Measurements from ENCODE around the gene CDC42EP1.

The CDC42EP1 gene

DNA sequence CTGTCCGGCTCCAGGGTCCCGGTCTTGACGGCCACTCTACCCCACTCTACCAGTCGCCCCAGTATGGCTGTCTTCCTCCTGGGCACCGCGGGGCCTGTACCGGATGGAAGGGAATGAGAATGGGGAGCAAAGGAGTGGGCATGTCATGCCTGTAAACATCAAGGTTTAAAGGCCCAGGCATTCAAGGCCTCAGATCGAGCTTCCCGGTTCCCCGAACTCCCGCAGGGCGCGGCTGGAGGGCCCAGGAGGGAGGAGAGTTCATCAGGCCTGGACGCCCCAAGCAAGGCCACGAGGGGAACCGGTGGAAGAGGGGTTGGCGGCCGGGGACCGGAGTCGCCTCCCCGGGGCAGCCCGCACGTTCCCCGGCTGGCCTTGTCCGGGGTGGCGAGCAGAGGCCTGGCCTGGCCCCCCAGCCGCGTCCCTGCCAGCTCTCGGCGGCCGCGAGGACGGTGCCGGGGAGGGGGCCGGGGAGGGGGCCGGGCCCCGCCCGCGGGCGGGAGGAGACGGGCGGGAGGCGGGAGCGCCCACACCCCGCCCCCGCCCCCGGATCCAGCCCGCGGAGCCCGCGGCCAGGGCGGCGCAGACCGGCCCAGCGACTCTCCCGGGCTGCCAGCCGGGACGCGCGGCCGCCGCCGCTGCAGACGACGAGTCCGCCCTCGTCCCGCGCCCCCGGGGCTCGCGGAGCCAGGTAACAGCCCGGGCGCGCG is at the start of gene CDC42EP1:
Gene CDC42EP1, plus strand, starts transcription at position 580 of the 707 bp plus-strand sequence. CDS start 5,870 bp downstream, outside the sequence.
- Histone ChIP-seq H3K9me3 (ENCODE audit: low read length) (no peaks in the 10 kb centered on the region), H3K27ac (ENCODE audit: low read depth, low read length) (peak within 1 kb of the TSS; percentile 90), H3K27me3 (ENCODE audit: control insufficient read depth in 1 of 2, insufficient read depth in 2 of 2, low read length in 2 of 2) (peaks cover 0 to 3% of the 10 kb centered on the region in 2 donors), H3K4me3 (ENCODE audit: low read depth in 1 of 2, low read length in 2 of 2) (peak within 1 kb of the TSS; percentile 44 to 78), H3K9ac (ENCODE audit: low read length) (peak within 1 kb of the TSS; percentile 82), H3K36me3 (ENCODE audit: insufficient read depth, low read length) (no peaks in the 10 kb centered on the region), H3K4me1 (ENCODE audit: insufficient read depth, low read length) (peaks cover 32% of the 10 kb centered on the region)

GRCh38 chr22:37511395-37512104 is 48.7 kb upstream of the CDC42EP1 start:
- H3K27ac ChIP-seq (ENCODE audit: low read depth, low read length) = no peak overlapping the region
- no peak overlapping the region for H3K9ac ChIP-seq (ENCODE audit: low read length)
- H3K36me3 ChIP-seq (ENCODE audit: insufficient read depth, low read length) = no peaks in the 10 kb centered on the region
- no peaks in the 10 kb centered on the region for H3K9me3 ChIP-seq (ENCODE audit: low read length)
- H3K4me1 ChIP-seq (ENCODE audit: insufficient read depth, low read length) = peaks cover 8% of the 10 kb centered on the region
- no peak overlapping the region for H3K4me3 ChIP-seq (ENCODE audit: low read depth in 1 of 2, low read length in 2 of 2)
- no peaks in the 10 kb centered on the region for H3K27me3 ChIP-seq (ENCODE audit: control insufficient read depth in 1 of 2, insufficient read depth in 2 of 2, low read length in 2 of 2)

- Histone ChIP-seq H3K27me3 (ENCODE audit: control insufficient read depth in 1 of 2, insufficient read depth in 2 of 2, low read length in 2 of 2) (peaks cover 0 to 17% of the 10 kb centered on the region in 2 donors), H3K36me3 (ENCODE audit: insufficient read depth, low read length) (no peaks in the 10 kb centered on the region), H3K4me1 (ENCODE audit: insufficient read depth, low read length) (peaks cover 8% of the 10 kb centered on the region), H3K27ac (ENCODE audit: low read depth, low read length) (no peak overlapping the region), H3K9ac (ENCODE audit: low read length) (no peak overlapping the region), H3K9me3 (ENCODE audit: low read length) (no peaks in the 10 kb centered on the region), H3K4me3 (ENCODE audit: low read depth in 1 of 2, low read length in 2 of 2) (no peak overlapping the region)
Observed at GRCh38 chr22:37514526-37515051, 45.7 kb upstream of the CDC42EP1 start.

- no peaks in the 10 kb centered on the region for H3K36me3 ChIP-seq (ENCODE audit: insufficient read depth, low read length)
- no peak overlapping the region for H3K4me3 ChIP-seq (ENCODE audit: low read depth in 1 of 2, low read length in 2 of 2)
- no peak overlapping the region for H3K9ac ChIP-seq (ENCODE audit: low read length)
- H3K27me3 ChIP-seq (ENCODE audit: control insufficient read depth in 1 of 2, insufficient read depth in 2 of 2, low read length in 2 of 2) = peaks cover 0 to 30% of the 10 kb centered on the region in 2 donors
- H3K4me1 ChIP-seq (ENCODE audit: insufficient read depth, low read length) = peaks cover 8% of the 10 kb centered on the region
- H3K9me3 ChIP-seq (ENCODE audit: low read length) = no peaks in the 10 kb centered on the region
- H3K27ac ChIP-seq (ENCODE audit: low read depth, low read length) = no peak overlapping the region
Observed at GRCh38 chr22:37515901-37516300, 44.4 kb upstream of the CDC42EP1 start.

DNA sequence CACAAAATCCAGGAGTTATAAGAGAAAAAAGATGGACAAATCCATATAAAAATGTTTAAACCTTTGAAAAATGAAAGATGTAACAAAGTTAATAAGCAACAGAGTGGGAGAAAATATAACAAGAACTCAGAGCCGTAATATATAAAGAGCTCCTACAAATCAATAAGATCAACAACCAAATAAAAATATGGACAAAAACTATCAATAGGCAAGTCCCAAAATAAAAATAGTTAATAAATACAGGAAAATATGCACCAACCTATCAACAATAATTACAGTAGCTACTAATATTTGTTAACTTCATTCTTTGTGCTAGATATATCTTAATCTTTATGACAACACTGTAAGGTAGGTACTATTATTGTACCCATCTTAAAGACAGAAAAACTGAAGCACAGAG is 43.8 kb upstream of the CDC42EP1 start:
- no peak overlapping the region for H3K4me3 ChIP-seq (ENCODE audit: low read depth in 1 of 2, low read length in 2 of 2)
- H3K27ac ChIP-seq (ENCODE audit: low read depth, low read length) = no peak overlapping the region
- H3K4me1 ChIP-seq (ENCODE audit: insufficient read depth, low read length) = peaks cover 8% of the 10 kb centered on the region
- no peaks in the 10 kb centered on the region for H3K9me3 ChIP-seq (ENCODE audit: low read length)
- peaks cover 0 to 35% of the 10 kb centered on the region in 2 donors for H3K27me3 ChIP-seq (ENCODE audit: control insufficient read depth in 1 of 2, insufficient read depth in 2 of 2, low read length in 2 of 2)
- no peak overlapping the region for H3K9ac ChIP-seq (ENCODE audit: low read length)
- no peaks in the 10 kb centered on the region for H3K36me3 ChIP-seq (ENCODE audit: insufficient read depth, low read length)

DNA sequence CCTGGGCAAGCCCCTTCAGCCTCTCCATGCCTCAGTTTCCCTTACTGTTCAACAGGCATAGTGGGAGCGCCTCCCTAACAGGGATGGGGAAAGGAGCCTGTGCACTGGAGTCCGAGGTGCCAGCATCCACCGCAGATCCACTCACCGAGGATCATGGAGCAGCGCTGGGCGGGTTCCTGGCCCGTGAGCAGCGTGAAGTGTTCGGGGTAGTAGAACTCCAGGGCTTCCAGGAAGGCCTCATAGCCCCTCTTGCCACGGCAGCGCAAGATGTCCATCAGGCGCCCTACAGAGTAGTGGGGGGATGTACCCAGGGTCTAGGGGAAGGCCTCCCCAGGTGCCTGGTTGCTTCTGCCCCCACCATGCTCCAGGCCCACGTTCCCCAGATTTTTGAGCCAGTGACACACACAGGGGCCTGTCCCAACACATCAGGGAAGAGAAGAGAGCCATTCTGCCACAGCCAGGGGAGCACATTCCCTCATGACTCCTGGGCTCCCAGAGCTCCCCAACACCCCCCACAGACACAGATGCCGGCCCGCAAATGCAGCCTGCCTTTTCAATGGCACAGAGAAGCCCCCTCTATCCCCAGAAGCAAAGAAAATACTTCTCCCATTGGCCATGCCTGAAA is 42.3 kb upstream of the CDC42EP1 start:
- H3K27me3 ChIP-seq (ENCODE audit: control insufficient read depth in 1 of 2, insufficient read depth in 2 of 2, low read length in 2 of 2) = peaks cover 0 to 35% of the 10 kb centered on the region in 2 donors
- H3K9ac ChIP-seq (ENCODE audit: low read length) = no peak overlapping the region
- no peaks in the 10 kb centered on the region for H3K9me3 ChIP-seq (ENCODE audit: low read length)
- H3K27ac ChIP-seq (ENCODE audit: low read depth, low read length) = no peak overlapping the region
- H3K4me1 ChIP-seq (ENCODE audit: insufficient read depth, low read length) = no peaks in the 10 kb centered on the region
- no peak overlapping the region for H3K4me3 ChIP-seq (ENCODE audit: low read depth in 1 of 2, low read length in 2 of 2)
- H3K36me3 ChIP-seq (ENCODE audit: insufficient read depth, low read length) = no peaks in the 10 kb centered on the region

DNA sequence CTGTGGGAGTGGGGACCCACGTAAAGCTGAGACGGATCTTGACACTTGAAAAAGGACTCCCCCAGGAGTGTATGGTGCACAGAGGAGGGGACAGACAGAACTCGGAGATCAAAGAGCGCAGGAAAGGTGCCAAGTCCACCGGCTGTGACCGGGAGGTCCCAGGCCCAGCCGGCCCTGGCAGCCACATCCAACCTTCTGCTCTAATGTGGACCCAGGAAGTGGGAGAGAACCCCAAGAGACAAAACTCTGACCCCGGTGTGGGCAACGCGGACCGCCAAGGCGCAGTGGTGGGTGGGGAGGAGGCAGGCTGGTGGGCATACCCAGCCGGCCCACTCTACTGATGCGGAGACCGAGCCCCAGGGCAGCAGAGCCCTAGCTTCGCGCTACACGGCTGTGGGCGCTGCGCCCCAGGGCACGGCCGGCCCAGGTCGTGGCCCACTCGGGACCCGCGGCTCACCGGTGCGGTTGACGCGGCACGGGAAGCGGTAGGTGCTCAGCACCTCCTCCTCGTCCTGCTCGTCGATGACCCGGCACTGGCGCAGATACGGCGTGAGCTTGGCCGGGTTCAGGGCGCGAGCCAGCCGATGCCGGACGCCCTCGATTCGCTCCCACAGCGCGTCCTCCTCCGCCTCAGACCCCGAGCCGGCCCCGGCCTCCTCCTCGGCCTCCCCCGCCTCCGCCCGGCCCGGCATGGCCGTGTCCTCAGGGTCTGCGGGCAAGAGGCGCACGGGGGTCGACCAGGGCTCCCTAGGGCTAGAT is 41.6 kb upstream of the CDC42EP1 start:
- H3K4me1 ChIP-seq (ENCODE audit: insufficient read depth, low read length) = no peaks in the 10 kb centered on the region
- H3K36me3 ChIP-seq (ENCODE audit: insufficient read depth, low read length) = no peaks in the 10 kb centered on the region
- H3K9ac ChIP-seq (ENCODE audit: low read length) = no peak overlapping the region
- H3K27me3 ChIP-seq (ENCODE audit: control insufficient read depth in 1 of 2, insufficient read depth in 2 of 2, low read length in 2 of 2) = peaks cover 0 to 35% of the 10 kb centered on the region in 2 donors
- no peak overlapping the region for H3K27ac ChIP-seq (ENCODE audit: low read depth, low read length)
- H3K9me3 ChIP-seq (ENCODE audit: low read length) = no peaks in the 10 kb centered on the region
- H3K4me3 ChIP-seq (ENCODE audit: low read depth in 1 of 2, low read length in 2 of 2) = peak overlapping the region in 1 of 2 donors; percentile 32

DNA sequence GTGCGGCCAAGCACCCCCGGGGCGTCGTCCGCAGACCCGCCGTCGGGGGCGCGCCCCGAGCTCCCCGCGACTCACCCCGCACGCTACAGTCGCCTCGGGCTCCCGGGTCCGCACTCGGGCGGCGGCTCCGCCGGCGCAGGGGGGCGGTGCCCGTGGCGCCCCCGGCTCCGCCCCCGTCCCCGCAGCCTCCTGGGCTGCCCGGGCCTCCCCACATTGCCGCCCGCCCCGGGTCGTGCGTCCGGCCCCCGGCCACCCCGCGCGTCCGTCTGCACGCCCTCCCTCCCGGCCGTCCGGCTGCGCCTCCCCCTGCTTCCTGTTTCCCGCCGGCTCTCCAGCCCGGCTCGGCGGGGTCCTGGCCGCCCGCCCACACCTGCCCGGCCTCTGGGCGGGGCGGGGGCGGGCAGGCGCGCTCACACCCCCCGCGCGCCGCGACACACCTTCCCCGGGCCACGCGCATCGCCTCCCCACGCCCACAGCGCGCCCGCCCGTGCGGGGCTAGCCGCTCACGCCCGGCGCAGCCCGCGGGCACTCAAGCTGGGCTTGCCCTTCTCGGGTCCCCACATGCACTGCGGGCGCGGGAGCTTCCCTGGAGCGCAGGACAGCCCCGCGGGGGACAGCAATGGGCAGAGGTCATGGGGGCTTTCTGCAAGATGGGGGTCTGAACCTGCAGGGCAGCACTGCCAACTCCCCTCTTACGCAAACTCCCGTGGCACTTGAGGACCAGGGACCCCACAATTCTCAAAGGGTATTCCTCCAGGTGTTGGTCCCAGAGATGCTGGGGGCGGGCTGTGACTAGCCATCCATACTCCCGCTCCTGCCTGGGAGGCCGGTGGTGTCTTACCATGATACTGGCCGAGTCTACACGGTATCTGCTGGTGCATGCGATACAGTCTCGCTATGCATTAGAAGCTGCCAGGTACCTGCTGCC is 40.7 kb upstream of the CDC42EP1 start, which contains the start of gene CARD10:
Gene CARD10, minus strand, starts transcription at position 148 of the 928 bp plus-strand sequence. CDS start 215 bp downstream, outside the sequence.
- no peak within 1 kb of the TSS for H3K27ac ChIP-seq (ENCODE audit: low read depth, low read length)
- no peak within 1 kb of the TSS for H3K9ac ChIP-seq (ENCODE audit: low read length)
- no peaks in the 10 kb centered on the region for H3K9me3 ChIP-seq (ENCODE audit: low read length)
- H3K4me1 ChIP-seq (ENCODE audit: insufficient read depth, low read length) = no peaks in the 10 kb centered on the region
- peaks cover 0 to 35% of the 10 kb centered on the region in 2 donors for H3K27me3 ChIP-seq (ENCODE audit: control insufficient read depth in 1 of 2, insufficient read depth in 2 of 2, low read length in 2 of 2)
- H3K4me3 ChIP-seq (ENCODE audit: low read depth in 1 of 2, low read length in 2 of 2) = peak within 1 kb of the TSS in 1 of 2 donors; percentile 32
- no peaks in the 10 kb centered on the region for H3K36me3 ChIP-seq (ENCODE audit: insufficient read depth, low read length)

DNA sequence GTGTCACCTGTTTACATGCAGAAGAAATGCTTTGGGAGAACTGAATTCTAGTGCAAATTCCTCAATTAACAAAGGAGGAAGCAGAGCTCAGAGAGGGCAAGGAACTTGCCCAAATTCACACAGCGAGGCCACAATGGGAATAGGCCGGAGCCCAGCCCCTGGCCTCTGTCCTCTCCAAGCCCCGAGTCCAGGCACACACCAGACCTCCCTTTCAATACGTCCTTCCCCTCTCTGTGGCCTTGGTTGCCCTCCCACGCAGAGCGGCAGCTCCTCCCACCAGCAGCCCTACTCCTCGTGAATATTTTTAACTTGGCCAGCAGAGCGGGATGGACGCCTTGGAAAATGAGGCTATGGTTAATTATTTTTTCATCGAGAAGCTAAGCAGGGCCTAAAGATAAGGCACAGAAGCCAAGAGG is 39.5 kb upstream of the CDC42EP1 start:
- Histone ChIP-seq H3K27me3 (ENCODE audit: control insufficient read depth in 1 of 2, insufficient read depth in 2 of 2, low read length in 2 of 2) (peaks cover 0 to 35% of the 10 kb centered on the region in 2 donors), H3K9ac (ENCODE audit: low read length) (no peak overlapping the region)

DNA sequence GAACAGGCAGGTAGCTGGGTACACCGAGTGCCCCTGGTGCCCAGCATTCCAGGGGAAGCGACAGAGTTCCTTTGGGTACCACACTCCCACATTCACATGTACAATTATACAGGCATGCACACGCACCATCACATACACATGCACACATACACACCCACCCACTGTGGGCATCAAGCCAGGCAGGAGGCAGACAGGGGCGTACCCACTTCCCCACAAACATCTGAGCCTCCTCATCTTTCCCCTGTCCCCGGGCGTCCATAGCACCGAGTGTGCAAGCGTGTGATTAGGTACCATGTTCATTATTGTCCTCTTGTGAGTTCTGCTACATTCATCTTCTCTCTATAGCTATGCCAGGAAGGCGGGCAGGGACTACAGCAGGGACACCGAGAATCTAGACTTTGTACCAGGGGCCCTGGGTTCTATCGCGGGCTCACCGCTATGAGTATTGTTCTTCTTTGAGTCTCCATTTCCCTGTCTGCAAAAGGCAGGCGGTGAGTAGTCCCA is 39.0 kb upstream of the CDC42EP1 start:
- no peak overlapping the region for H3K4me3 ChIP-seq (ENCODE audit: low read depth in 1 of 2, low read length in 2 of 2)
- H3K4me1 ChIP-seq (ENCODE audit: insufficient read depth, low read length) = no peaks in the 10 kb centered on the region
- H3K9me3 ChIP-seq (ENCODE audit: low read length) = no peaks in the 10 kb centered on the region
- no peaks in the 10 kb centered on the region for H3K36me3 ChIP-seq (ENCODE audit: insufficient read depth, low read length)
- H3K9ac ChIP-seq (ENCODE audit: low read length) = no peak overlapping the region
- H3K27ac ChIP-seq (ENCODE audit: low read depth, low read length) = no peak overlapping the region
- peaks cover 0 to 35% of the 10 kb centered on the region in 2 donors for H3K27me3 ChIP-seq (ENCODE audit: control insufficient read depth in 1 of 2, insufficient read depth in 2 of 2, low read length in 2 of 2)

More for the DNA sequence above, 39.5 kb upstream of the CDC42EP1 start:
- Histone ChIP-seq H3K9me3 (ENCODE audit: low read length) (no peaks in the 10 kb centered on the region), H3K27ac (ENCODE audit: low read depth, low read length) (no peak overlapping the region), H3K4me1 (ENCODE audit: insufficient read depth, low read length) (no peaks in the 10 kb centered on the region), H3K4me3 (ENCODE audit: low read depth in 1 of 2, low read length in 2 of 2) (no peak overlapping the region), H3K36me3 (ENCODE audit: insufficient read depth, low read length) (no peaks in the 10 kb centered on the region)
